ENCODE results near the gene ZNF575.

DNA sequence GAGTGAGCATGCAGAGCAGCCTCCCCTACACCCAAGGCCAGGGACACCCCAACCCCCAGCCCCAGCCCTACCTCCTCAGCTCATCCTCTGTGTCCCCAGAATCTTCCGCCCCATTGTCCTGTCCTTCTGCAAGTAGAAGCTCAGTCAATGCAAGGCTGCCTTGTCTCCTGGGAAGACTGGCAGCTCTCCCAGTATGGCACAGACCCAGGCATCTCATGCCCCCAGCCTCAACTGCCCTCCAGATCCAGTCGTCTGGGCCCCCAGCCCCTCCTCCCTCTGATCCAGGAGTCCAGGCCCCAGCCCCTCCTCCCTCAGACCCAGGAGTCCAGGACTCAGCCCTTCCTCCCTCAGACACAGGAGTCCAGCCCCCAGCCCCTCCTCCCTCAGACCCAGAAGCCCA, 13.0 kb downstream of the ZNF575 start:
- TF ChIP-seq CREB1 (CRISPR knock-in tag; IDR thresholded peaks at IDR 0.05) = no peak
- TF ChIP-seq CTCF (IDR thresholded peaks at IDR 0.05) = no peak

Measured in WTC11 (cell line).